ENCODE data around the gene PSMD1.

PSMD1 gene

GRCh38 chr2:231213931-231214642 lies 157.4 kb downstream of the PSMD1 start:
- no peak for DNase-seq

- no peak for DNase-seq
Observed at GRCh38 chr2:231218366-231218765, 161.7 kb downstream of the PSMD1 start.

GRCh38 chr2:231219289-231219688 lies 162.6 kb downstream of the PSMD1 start:
- DNase-seq, result no peak

GRCh38 chr2:231221761-231222160 lies 165.1 kb downstream of the PSMD1 start:
- DNase-seq, result no peak

Measured in activated CD4-positive, alpha-beta T cell treated with anti-CD3 and anti-CD28 coated beads, Interleukin-2, amount 50 U/mL, for 4 hours (primary cell).